Neuronal stem cell (in vitro differentiated cells): ENCODE data around the gene FOXP1.

Source experiments
- DNase-seq: peaks from one replicate; pipeline ENCODE4 v3.0.0-alpha.2; 2013; ENCODE audit warnings: low spot score
- H2AFZ ChIP-seq: one replicate; pipeline ENCODE4 v1.6.1; 2013; ENCODE audit warnings: mild to moderate bottlenecking, low read length, inconsistent platforms
- H2AK5ac ChIP-seq: 2 replicates; pipeline ENCODE4 v1.6.1; 2013; ENCODE audit warnings: low read depth, mild to moderate bottlenecking, inconsistent platforms, low read length, moderate library complexity, mixed read lengths
- H2BK120ac ChIP-seq: 2 replicates; pipeline ENCODE4 v1.6.1; 2013; ENCODE audit warnings: low read depth, mild to moderate bottlenecking, inconsistent platforms, low read length, moderate library complexity, mixed read lengths
- H2BK12ac ChIP-seq: one replicate; pipeline ENCODE4 v1.6.1; 2013; ENCODE audit warnings: low read length, inconsistent platforms
- H2BK15ac ChIP-seq: 2 replicates; pipeline ENCODE4 v1.6.1; 2013; ENCODE audit warnings: mild to moderate bottlenecking, low read length, inconsistent platforms, mixed read lengths
- H2BK5ac ChIP-seq: one replicate; pipeline ENCODE4 v1.6.1; 2013; ENCODE audit warnings: inconsistent platforms, mild to moderate bottlenecking, low read length, moderate library complexity
- H3K14ac ChIP-seq: one replicate; pipeline ENCODE4 v1.6.1; 2013; ENCODE audit warnings: low read length, inconsistent platforms
- H3K18ac ChIP-seq: 2 replicates; pipeline ENCODE4 v1.6.1; 2013; ENCODE audit warnings: low read length, inconsistent platforms
- H3K23ac ChIP-seq: 2 replicates; pipeline ENCODE4 v1.6.1; 2013; ENCODE audit warnings: low read depth, mild to moderate bottlenecking, mixed read lengths, low read length, inconsistent platforms; ENCODE audit not compliant: poor library complexity
- H3K27ac ChIP-seq: replicated peaks from 3 replicates; pipeline ENCODE4 v1.5.1; 2013; ENCODE audit warnings: low read length, inconsistent platforms
- H3K27me3 ChIP-seq, 3 experiments: 2 replicates each; pipeline ENCODE4 v1.6.1; 2013; ENCODE audit warnings: low read length in 3 of 3, mild to moderate bottlenecking in 2 of 3, inconsistent platforms in 1 of 3, low read depth in 1 of 3, mixed read lengths in 1 of 3, moderate library complexity in 1 of 3; ENCODE audit not compliant: control insufficient read depth in 3 of 3, insufficient read depth in 3 of 3
- H3K36me3 ChIP-seq, 2 donors: replicated peaks in 1 of 2; 2 replicates each; pipeline ENCODE4 v1.6.1; 2013; ENCODE audit warnings: low read length in 2 of 2; ENCODE audit not compliant: control insufficient read depth in 2 of 2, insufficient read depth in 2 of 2
- H3K4ac ChIP-seq: 2 replicates; pipeline ENCODE4 v1.6.1; 2013; ENCODE audit warnings: inconsistent platforms, mild to moderate bottlenecking, low read length, moderate library complexity
- H3K4me1 ChIP-seq, 2 donors: 1 replicate in 1 of 2; 2 replicates in 1 of 2; pipeline ENCODE4 v1.6.1; 2013; ENCODE audit warnings: low read length in 2 of 2, low read depth in 1 of 2; ENCODE audit not compliant: control insufficient read depth in 2 of 2, insufficient read depth in 1 of 2
- H3K4me2 ChIP-seq: one replicate; pipeline ENCODE4 v1.6.1; 2013; ENCODE audit warnings: mild to moderate bottlenecking, low read length, inconsistent platforms; ENCODE audit not compliant: insufficient read depth, poor library complexity, severe bottlenecking
- H3K4me3 ChIP-seq, 2 donors: 2 replicates each; pipeline ENCODE4 v1.5.1; 2013; ENCODE audit warnings: low read length in 2 of 2, mild to moderate bottlenecking in 2 of 2, inconsistent platforms in 1 of 2, moderate library complexity in 1 of 2
- H3K79me1 ChIP-seq: one replicate; pipeline ENCODE4 v1.6.1; 2013; ENCODE audit warnings: low read depth, mild to moderate bottlenecking, inconsistent platforms, low read length, moderate library complexity
- H3K9ac ChIP-seq: one replicate; pipeline ENCODE4 v1.6.1; 2013; ENCODE audit warnings: mild to moderate bottlenecking, low read depth, low read length, inconsistent platforms; ENCODE audit not compliant: poor library complexity
- H3K9me3 ChIP-seq, 2 donors: replicated peaks in 1 of 2; 2 replicates each; pipeline versions ENCODE3 to v1.6.1; 2013; ENCODE audit warnings: low read length in 2 of 2, mild to moderate bottlenecking in 2 of 2, inconsistent platforms in 1 of 2, low read depth in 1 of 2, mixed read lengths in 1 of 2, moderate library complexity in 1 of 2; ENCODE audit not compliant: control insufficient read depth in 2 of 2, insufficient read depth in 1 of 2
- H4K8ac ChIP-seq: one replicate; pipeline ENCODE4 v1.6.1; 2013; ENCODE audit warnings: low read depth, mild to moderate bottlenecking, inconsistent platforms, low read length, moderate library complexity
- H4K91ac ChIP-seq: one replicate; pipeline ENCODE4 v1.6.1; 2013; ENCODE audit warnings: low read length, low read depth, mild to moderate bottlenecking, inconsistent platforms; ENCODE audit not compliant: poor library complexity
- WGBS, 2 donors: extraction: QIAGEN DNeasy Blood & Tissue Kit; methylation state at CpG; one replicate each; pipeline ENCODE4 v1.1.7; 2013; ENCODE audit warnings: missing lambda C conversion rate in 2 of 2, mixed read lengths in 1 of 2; ENCODE audit not compliant: insufficient read length in 2 of 2, insufficient replicate concordance in 1 of 2; ENCODE audit errors: extremely low coverage in 2 of 2; 5-methylcytosine and 5-hydroxymethylcytosine counted together

The FOXP1 gene

DNA sequence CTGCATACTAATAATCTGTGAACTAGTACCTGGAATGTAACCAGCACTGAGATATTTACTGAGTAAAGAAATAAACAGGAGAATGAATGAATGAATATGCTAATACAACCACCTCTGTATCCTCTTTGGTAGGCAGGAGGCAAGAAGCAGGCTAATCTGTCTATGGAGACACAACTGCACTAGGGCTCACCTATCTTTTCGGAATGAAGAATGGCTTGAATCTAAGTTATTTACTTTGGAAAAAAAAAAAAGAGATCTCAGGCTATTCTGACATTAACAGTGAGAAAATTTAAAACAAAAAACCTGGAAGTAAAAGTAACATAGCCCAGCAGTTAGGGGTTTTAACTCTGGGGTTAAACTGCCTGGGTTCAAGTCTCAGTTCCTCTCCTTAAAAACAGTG lies 174.2 kb downstream of the FOXP1 start:
- Histone ChIP-seq H2BK15ac (no peak overlapping the region), H3K79me1 (no peaks in the 10 kb centered on the region), H2AFZ (no peak overlapping the region)

GRCh38 chr3:71408903-71409302 lies 174.6 kb downstream of the FOXP1 start:
- Histone ChIP-seq H3K4ac (no peak overlapping the region), H3K27ac (no peak overlapping the region), H2BK120ac (no peak overlapping the region), H4K91ac (no peak overlapping the region), H3K18ac (no peak overlapping the region), H3K36me3 (no peaks in the 10 kb centered on the region), H3K9ac (no peak overlapping the region), H3K4me3 (no peak overlapping the region), H2AFZ (no peak overlapping the region), H3K14ac (no peak overlapping the region), H3K4me1 (peaks cover 2 to 6% of the 10 kb centered on the region in 2 donors), H3K79me1 (no peaks in the 10 kb centered on the region), H3K27me3 (no peaks in the 10 kb centered on the region), H2BK15ac (no peak overlapping the region), H4K8ac (no peak overlapping the region), H3K4me2 (no peak overlapping the region), H3K9me3 (no peaks in the 10 kb centered on the region), H2BK12ac (no peak overlapping the region), H2AK5ac (no peak overlapping the region), H2BK5ac (no peak overlapping the region), H3K23ac (no peak overlapping the region)
- no CpG with 5 or more reads among the region's 2 CpGs for WGBS, 2 donors
- DNase-seq = no peak

More for the DNA sequence above, 174.2 kb downstream of the FOXP1 start:
- DNase-seq = no peak
- no peak overlapping the region for H3K4ac ChIP-seq
- no peak overlapping the region for H4K8ac ChIP-seq
- H2AK5ac ChIP-seq = no peak overlapping the region
- no peak overlapping the region for H4K91ac ChIP-seq
- no peaks in the 10 kb centered on the region for H3K27me3 ChIP-seq
- H3K14ac ChIP-seq = no peak overlapping the region
- H2BK5ac ChIP-seq = no peak overlapping the region
- H2BK120ac ChIP-seq = no peak overlapping the region
- peaks cover 6% of the 10 kb centered on the region in 2 donors for H3K4me1 ChIP-seq
- H3K9me3 ChIP-seq = no peaks in the 10 kb centered on the region
- no peak overlapping the region for H3K4me3 ChIP-seq
- no CpG with 5 or more reads among the region's 1 CpG for WGBS, 2 donors
- H3K36me3 ChIP-seq = no peaks in the 10 kb centered on the region
- H3K9ac ChIP-seq = no peak overlapping the region
- H2BK12ac ChIP-seq = no peak overlapping the region
- H3K27ac ChIP-seq = no peak overlapping the region
- H3K4me2 ChIP-seq = no peak overlapping the region
- H3K18ac ChIP-seq = no peak overlapping the region
- no peak overlapping the region for H3K23ac ChIP-seq

DNA sequence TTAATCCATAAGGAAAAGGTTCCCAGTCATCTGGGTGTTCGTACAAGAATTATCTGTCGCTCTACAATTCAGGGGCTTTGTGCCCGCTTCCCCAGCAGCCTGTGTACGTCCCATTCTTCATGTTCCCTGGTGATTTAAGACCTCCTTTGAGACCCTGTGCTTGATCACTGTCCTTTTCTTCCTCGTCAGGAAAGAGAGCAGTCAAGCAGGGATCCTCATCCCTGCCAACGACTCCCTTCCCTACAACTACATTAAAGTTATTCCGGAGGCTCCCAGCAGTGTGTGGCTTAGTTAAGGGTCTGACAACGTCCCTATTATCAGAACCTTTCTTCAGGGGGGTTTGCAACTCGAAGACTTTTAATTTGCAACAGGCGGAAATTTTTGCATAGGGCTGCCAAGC lies 175.7 kb downstream of the FOXP1 start:
- Histone ChIP-seq H4K8ac (no peak overlapping the region), H3K27ac (no peak overlapping the region)
- no peak for DNase-seq

DNA sequence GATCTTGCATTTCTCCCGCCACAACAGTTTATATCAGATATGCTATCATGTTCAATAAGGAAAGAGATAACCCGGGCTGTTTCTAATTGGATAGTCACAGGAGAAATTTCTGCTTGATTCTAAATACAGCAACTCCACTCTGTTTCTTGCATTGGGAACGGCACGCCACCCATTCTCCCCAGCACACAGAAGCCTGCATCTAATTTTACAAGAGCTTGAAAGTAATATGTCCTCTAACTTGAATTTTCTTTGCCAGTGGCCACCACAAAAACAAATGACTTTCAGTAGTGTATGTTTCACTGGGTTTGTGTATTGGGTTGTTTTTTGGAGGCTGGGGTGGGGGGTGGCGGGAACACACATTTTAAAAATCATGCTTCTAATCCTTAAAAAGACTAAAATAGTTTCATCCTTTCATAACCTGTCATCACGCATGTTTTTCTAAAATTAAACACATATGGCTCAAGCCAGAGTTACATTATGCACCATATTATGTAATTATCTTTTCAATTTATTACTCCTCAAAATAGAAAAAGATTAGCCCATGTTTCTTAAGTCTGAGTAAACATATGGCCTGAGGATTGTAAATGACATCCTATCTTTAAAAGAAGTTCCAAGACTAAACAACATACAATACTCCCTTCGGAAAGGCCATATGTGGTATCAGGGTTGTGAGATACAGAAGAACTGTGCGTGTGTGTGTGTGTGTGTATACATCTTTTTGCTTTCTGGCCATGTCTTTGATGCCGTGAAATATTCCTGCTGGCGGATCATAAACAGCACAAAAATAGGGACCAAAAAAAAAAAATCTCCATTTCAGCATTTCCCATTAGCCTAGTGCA lies 176.3 kb downstream of the FOXP1 start:
- H3K9me3 ChIP-seq = no peaks in the 10 kb centered on the region
- H3K18ac ChIP-seq = no peak overlapping the region
- no CpG with 5 or more reads among the region's 10 CpGs for WGBS, 2 donors
- peaks cover 2 to 6% of the 10 kb centered on the region in 2 donors for H3K4me1 ChIP-seq
- no peak overlapping the region for H3K23ac ChIP-seq
- DNase-seq = no peak
- no peak overlapping the region for H2AK5ac ChIP-seq
- no peak overlapping the region for H2BK5ac ChIP-seq
- no peak overlapping the region for H2BK12ac ChIP-seq
- no peak overlapping the region for H3K27ac ChIP-seq
- no peaks in the 10 kb centered on the region for H3K79me1 ChIP-seq
- no peak overlapping the region for H4K8ac ChIP-seq
- H2BK120ac ChIP-seq = no peak overlapping the region
- H3K27me3 ChIP-seq = no peaks in the 10 kb centered on the region
- no peaks in the 10 kb centered on the region for H3K36me3 ChIP-seq
- H2AFZ ChIP-seq = peak overlapping the region; percentile 46
- no peak overlapping the region for H3K14ac ChIP-seq
- H3K4me3 ChIP-seq = no peak overlapping the region
- no peak overlapping the region for H3K4me2 ChIP-seq
- H2BK15ac ChIP-seq = no peak overlapping the region
- H4K91ac ChIP-seq = no peak overlapping the region
- H3K9ac ChIP-seq = no peak overlapping the region
- no peak overlapping the region for H3K4ac ChIP-seq

More for the DNA sequence above, 175.7 kb downstream of the FOXP1 start:
- Histone ChIP-seq H2BK15ac (no peak overlapping the region), H2BK120ac (no peak overlapping the region), H3K18ac (no peak overlapping the region), H3K4ac (no peak overlapping the region), H3K4me2 (no peak overlapping the region), H3K9me3 (no peaks in the 10 kb centered on the region), H3K9ac (no peak overlapping the region), H3K36me3 (no peaks in the 10 kb centered on the region), H3K23ac (no peak overlapping the region), H2BK12ac (no peak overlapping the region), H3K4me1 (peaks cover 2 to 6% of the 10 kb centered on the region in 2 donors), H4K91ac (no peak overlapping the region), H3K79me1 (no peaks in the 10 kb centered on the region), H3K27me3 (no peaks in the 10 kb centered on the region), H3K14ac (no peak overlapping the region), H2AFZ (peak overlapping the region; percentile 46), H2BK5ac (no peak overlapping the region), H3K4me3 (no peak overlapping the region), H2AK5ac (no peak overlapping the region)
- WGBS, 2 donors = no CpG with 5 or more reads among the region's 10 CpGs
